8988T (cell line): ENCODE results near the gene PKIG.
"Not testable (repeated sequence)": the region's sequence is repeated elsewhere in the genome, so short reads cannot be mapped to it uniquely, and the experiment has no call there.

Source experiments
- DNase-seq: peaks from one replicate; pipeline ENCODE4 v3.0.0; 2011

The PKIG gene

GRCh38 chr20:44643596-44644229, 61.3 kb downstream of the PKIG start:
- DNase-seq: no peak

- DNase-seq: no peak
These were observed 61.8 kb downstream of the PKIG start for GRCh38 chr20:44644230-44644617.

DNA sequence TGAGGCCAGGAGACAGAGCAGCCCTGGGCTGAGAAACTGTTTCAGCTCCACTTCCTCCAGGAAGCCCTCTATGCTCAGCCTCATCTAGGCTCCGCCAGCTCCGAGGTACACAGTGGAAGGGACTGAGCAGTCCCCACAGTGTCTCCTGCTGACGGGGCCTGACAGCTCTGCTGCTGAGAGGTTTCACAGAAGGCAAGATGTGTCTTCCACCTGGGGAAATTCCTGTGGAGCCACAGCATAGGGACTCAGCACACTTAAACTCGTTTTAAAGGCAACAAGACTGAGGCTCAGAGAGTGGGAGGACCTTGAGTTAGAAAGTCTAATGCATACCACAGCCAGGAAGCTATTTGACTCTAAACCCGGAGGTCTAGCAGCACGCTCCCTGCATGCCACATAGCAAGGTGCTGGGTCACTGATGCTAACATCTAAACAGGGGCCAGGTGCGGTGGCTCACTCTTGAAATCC, 62.3 kb downstream of the PKIG start:
- DNase-seq: no peak

DNA sequence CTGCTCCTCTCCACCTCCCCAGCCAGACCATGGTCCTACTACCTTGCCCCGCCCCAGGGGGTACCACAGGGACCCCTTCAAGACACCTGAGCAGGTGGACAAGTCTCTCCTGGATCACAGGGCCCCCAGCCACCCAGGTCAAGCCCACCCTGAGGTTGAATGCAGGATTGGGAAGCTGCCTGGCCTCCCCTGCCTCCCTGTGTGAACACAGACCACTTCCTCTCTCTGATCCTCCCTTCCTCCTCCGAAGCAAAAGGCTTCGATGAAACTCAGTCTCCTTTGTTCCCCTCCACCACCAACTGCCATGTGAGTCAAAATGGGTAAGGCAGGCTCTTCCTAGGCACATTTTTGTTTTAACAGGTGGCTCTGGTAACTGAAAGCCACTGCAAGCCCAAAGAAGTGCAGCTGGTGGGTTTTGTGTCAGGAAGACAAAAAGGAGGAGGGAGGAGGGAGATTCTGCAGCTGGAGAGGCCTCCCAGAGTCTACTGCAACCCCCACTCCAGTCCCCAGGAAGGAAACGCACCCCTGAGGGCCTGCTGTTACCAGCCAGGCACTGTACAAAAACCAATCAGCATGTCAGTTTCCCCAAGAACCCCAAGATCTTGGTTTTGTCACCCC, 63.8 kb downstream of the PKIG start:
- no peak for DNase-seq

- DNase-seq: no peak
These were observed 64.4 kb downstream of the PKIG start for GRCh38 chr20:44646641-44647274.

DNA sequence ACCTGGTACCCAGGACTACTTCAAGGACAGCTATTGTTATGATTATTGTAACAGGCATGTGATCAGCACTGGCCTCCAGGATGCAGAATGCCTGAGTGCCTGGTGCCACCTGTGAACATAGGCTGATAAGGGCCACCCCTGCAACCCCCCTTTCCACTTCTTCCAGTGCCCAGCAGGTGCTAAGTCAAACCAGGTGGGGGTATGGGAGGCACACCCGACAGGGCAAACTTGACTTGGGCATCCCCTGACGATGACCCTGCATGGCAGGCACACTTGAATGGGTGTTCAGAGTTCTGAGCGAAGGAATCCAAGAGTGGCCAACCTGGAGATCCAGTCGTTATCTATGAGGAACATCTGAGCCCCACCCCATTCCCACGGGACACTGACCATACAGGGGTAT, 65.7 kb downstream of the PKIG start:
- no peak for DNase-seq

- DNase-seq: no peak
These were observed 66.2 kb downstream of the PKIG start for GRCh38 chr20:44648579-44648978.

- no peak for DNase-seq
These were observed 66.7 kb downstream of the PKIG start for GRCh38 chr20:44649126-44649525.

- no peak for DNase-seq
These were observed 67.6 kb downstream of the PKIG start for GRCh38 chr20:44649976-44650375.

DNA sequence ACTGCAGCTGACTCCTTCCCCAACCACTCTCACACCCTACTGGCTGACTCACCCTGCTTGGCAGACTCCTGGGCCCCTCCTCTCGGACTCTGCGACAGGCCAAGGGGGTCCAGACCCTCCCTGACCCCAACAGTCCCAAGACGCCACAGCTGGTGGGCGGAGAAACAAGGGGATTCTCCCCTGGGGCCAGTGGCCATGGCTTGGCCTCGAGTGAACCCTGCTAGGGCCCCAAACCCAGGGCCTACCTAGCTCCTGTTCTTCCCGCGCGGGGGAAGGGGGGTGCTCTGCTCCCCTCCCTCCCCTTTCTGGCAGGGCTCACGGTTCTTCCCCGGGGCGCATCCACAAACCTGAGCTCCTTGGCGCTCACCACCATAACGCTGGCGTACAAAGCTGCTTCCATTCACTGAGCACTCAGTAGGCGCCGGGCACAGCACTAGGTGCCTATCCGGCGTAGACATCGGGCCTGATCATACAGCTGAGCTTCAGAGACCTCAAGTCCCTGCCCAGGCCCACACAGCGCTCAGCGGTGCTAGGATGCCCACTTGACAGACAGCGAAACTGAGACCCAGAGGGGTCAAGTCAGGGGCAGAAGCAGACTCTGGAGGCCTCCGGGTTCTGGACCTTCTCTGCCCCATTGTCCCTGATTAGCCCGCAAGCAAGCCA, 68.5 kb downstream of the PKIG start:
- no peak for DNase-seq

DNA sequence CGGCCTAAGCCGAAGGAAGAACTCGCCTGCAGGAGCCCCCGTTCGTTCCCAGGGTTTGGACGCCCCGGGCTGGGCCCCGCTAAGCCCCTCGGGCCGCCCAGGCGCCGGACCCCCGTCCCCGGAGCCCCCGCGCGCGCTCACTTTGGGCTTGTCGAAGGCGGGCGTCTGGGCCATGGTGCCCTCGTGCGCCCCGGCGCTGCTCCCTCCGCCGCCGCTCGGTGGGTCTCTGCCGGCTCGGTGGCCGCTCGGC, 69.0 kb downstream of the PKIG start:
- DNase-seq: no peak

GRCh38 chr20:44651684-44652423, 69.5 kb downstream of the PKIG start, which contains the start of gene ADA:
Gene ADA (minus strand): TSS chr20:44651699. CDS start chr20:44651607, 92 bp downstream.
- peak; percentile 48 for DNase-seq

DNA sequence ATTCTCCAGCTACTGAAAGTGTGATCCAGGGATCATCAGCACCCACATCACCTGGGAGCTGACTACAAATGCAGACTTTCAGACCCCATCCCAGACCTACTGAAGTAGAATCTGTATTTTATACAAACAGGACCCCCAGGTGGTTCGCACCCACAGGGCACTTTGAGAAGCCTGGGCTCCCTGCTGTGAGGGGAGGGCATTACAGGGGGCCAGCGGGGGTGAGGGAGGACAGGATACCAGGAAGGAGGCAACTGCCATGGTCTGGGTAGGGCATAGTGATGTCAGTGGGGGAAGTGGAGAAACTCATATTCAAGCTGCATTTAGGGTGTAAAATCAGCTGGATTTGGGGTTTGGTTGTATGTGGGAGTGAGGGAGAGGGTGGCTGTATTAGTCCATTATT, 71.2 kb downstream of the PKIG start:
- no peak for DNase-seq

GRCh38 chr20:44654210-44654609, 71.8 kb downstream of the PKIG start:
- DNase-seq: not testable (repeated sequence)

- DNase-seq: no peak
These were observed 74.1 kb downstream of the PKIG start for GRCh38 chr20:44656448-44656847.

DNA sequence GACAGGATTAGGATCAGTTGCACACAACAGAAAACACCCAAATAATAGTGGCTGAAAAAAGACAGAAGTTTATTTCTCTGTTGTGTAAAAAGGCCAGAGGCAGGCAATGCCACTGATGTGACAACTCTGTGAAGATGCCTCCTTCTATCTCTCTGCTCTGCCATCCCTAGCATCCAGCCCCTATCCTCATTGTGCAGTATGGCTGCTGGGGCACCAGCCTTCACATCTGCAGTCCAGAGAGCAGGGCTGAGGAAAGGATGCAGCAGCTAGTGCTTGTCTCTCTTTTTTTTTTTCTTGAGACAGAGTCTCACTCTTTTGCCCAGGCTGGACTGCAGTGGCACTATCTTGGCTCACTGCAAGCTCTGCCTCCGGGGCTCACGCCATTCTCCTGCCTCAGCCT, 75.5 kb downstream of the PKIG start:
- DNase-seq: no peak

GRCh38 chr20:44658810-44659209, 76.4 kb downstream of the PKIG start:
- DNase-seq: no peak

GRCh38 chr20:44659931-44660330, 77.6 kb downstream of the PKIG start:
- DNase-seq: no peak

DNA sequence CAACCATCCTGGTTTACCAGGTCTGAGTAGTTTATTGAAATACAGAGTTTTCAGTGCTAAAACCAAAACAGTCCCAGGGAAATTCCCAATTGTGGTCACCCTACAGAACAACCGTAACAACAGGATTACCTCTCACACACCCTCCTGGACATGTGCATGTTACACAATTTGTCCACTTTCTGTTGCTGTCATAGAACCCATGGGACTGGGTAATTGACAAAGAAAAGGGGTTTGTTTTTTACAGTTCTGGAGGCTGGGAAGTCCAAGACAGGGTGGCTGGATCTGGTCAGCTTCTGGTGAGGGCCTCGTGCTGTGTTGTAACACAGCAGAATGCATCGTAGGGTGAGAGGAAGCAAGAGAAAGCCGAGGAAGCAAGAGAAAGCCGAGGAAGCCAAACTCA, 78.2 kb downstream of the PKIG start:
- DNase-seq: no peak

- DNase-seq: no peak
These were observed 79.9 kb downstream of the PKIG start for GRCh38 chr20:44662261-44662660.

DNA sequence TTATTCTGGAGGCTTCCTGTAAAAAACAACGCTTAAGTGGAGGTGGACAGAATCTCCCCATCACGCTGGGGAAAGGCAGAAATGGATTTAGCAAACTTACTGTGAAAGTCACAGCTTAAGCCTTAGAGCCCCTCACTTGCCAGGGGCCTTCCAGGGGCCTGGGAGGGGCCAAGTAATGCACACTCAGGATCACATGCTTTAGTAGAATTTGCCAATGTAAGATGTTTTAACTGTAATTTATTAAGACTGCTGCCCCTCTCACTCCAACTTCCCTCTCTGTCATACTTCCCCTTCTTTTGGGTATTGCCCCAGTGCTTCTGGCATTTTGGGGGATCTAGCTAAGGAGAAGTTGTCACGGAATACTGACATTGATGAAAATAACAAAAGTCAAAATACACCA, 81.8 kb downstream of the PKIG start:
- DNase-seq: no peak

- DNase-seq: no peak
These were observed 83.7 kb downstream of the PKIG start for GRCh38 chr20:44666066-44666465.
